GM23248 (cell line): ENCODE data around the gene EMC9. TPM values are rescaled to one million over a fixed set of nuclear protein-coding genes. Genes with fewer than 3 reads are reported as not detected.

Experiments used
- DNase-seq: peaks from one replicate; pipeline ENCODE4 v3.0.0-alpha.2; 2015
- H2AFZ ChIP-seq: fragments of 200-600 bp; sonication (generic); 2 replicates; pipeline ENCODE4 v1.6.1; 2016; ENCODE audit warnings: antibody characterized with exemption
- H3F3A ChIP-seq: fragments of 200-600 bp; sonication (generic); 2 replicates; pipeline ENCODE4 v1.6.1; 2016; ENCODE audit warnings: mild to moderate bottlenecking, antibody characterized with exemption, mixed run types; ENCODE audit not compliant: insufficient read depth
- H3K27ac ChIP-seq: fragments of 200-600 bp; sonication (generic); 2 replicates; pipeline ENCODE4 v1.5.1; 2016; ENCODE audit warnings: mild to moderate bottlenecking
- H3K27me3 ChIP-seq: fragments of 200-600 bp; sonication (generic); replicated peaks from 2 replicates; pipeline ENCODE4 v1.6.1; 2016; ENCODE audit warnings: mild to moderate bottlenecking; ENCODE audit not compliant: insufficient read depth
- H3K36me3 ChIP-seq: fragments of 200-600 bp; sonication (generic); 2 replicates; pipeline ENCODE4 v1.6.1; 2016; ENCODE audit warnings: low read depth, mild to moderate bottlenecking
- H3K4me1 ChIP-seq: fragments of 200-600 bp; sonication (generic); 2 replicates; pipeline ENCODE4 v1.6.1; 2016; ENCODE audit warnings: mild to moderate bottlenecking; ENCODE audit not compliant: insufficient read depth
- H3K4me2 ChIP-seq: fragments of 200-600 bp; sonication (generic); one replicate; pipeline ENCODE4 v1.6.1; 2016; ENCODE audit warnings: mild to moderate bottlenecking; ENCODE audit not compliant: unreplicated experiment
- H3K4me3 ChIP-seq: fragments of 200-600 bp; sonication (generic); 2 replicates; pipeline ENCODE4 v1.5.1; 2016; ENCODE audit warnings: mild to moderate bottlenecking
- H3K79me2 ChIP-seq: fragments of 200-600 bp; sonication (generic); 2 replicates; pipeline ENCODE4 v1.6.1; 2016; ENCODE audit warnings: mild to moderate bottlenecking; ENCODE audit not compliant: insufficient read depth
- H3K9ac ChIP-seq: fragments of 200-600 bp; sonication (generic); 2 replicates; pipeline ENCODE4 v1.6.1; 2016; ENCODE audit warnings: mild to moderate bottlenecking
- H3K9me2 ChIP-seq: fragments of 200-600 bp; sonication (generic); 2 replicates; pipeline ENCODE4 v1.6.1; 2016; ENCODE audit warnings: mixed run types, mild to moderate bottlenecking, moderate library complexity; ENCODE audit not compliant: insufficient read depth
- H3K9me3 ChIP-seq: fragments of 200-600 bp; sonication (generic); one replicate; pipeline ENCODE4 v1.6.1; 2017; ENCODE audit warnings: low read depth
- H4K20me1 ChIP-seq: fragments of 200-600 bp; sonication (generic); 2 replicates; pipeline ENCODE4 v1.6.0; 2016; ENCODE audit not compliant: insufficient read depth
- EZH2 ChIP-seq: fragments of 200-600 bp; sonication (generic); IDR thresholded peaks from 2 replicates; pipeline ENCODE4 v1.6.1; 2018; ENCODE audit warnings: antibody characterized with exemption, mild to moderate bottlenecking; ENCODE audit not compliant: insufficient read depth, poor library complexity, severe bottlenecking
- EZH2phosphoT487 ChIP-seq: fragments of 200-600 bp; sonication (generic); IDR thresholded peaks from 2 replicates; pipeline ENCODE4 v1.6.1; 2018; ENCODE audit warnings: antibody characterized with exemption, moderate library complexity, mild to moderate bottlenecking, low read depth; ENCODE audit not compliant: insufficient read depth
- WGBS, 2 experiments: methylation state at CpG; one replicate each; pipeline ENCODE4 v1.1.6; 2015 to 2017; ENCODE audit warnings: low lambda C conversion rate in 2 of 2, low coverage in 1 of 2; ENCODE audit errors: missing lambda C conversion rate in 2 of 2; 5-methylcytosine and 5-hydroxymethylcytosine counted together
- in situ Hi-C: fragments of 300-500 bp; cut with MboI; formaldehyde crosslinking; loops from 2 replicates; pipeline ENCODE4 v1.15.0; 2020
- polyA plus RNA-seq: library from polyadenylated mRNA; unstranded; fragments of >200 nt; fragmentation: Nextera tagmentation; extraction: Ambion mirVana; gene quantifications from 2 replicates; pipeline ENCODE4 v1.2.1, GENCODE V29; 2016
- total RNA-seq: library from RNA; depleted of rRNA; stranded (reverse); fragments of >200 nt; shearing (Covaris generic); gene quantifications from 2 replicates; pipeline ENCODE4 v1.2.3, GENCODE V29; 2014

The EMC9 gene
- total and polyA plus RNA-seq, 2 experiments from 2014 or later: 22.9 to 27.4 TPM

DNA sequence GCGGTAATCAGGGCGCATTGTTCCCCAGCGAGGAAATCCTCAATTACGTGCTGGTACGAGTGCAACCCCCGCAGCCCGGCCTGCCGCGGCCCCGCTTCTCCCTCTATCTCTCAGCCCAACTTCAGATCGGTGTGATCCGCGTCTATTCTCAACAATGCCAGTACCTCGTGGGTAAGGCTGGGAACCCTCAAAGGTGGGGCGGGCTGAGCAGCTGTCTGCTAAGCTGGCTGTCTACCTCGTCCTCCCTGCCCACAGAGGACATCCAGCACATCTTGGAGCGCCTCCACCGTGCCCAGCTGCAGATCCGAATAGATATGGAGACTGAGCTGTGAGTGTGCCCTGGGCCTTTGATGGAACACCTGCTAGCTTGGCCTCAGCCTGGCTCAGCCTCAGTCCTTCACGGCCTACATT, 31.5 kb upstream of the EMC9 start:
- Histone ChIP-seq H3K4me2 (no peak overlapping the region), H2AFZ (no peak overlapping the region), H3K27ac (no peak overlapping the region), H3K4me3 (no peak overlapping the region), H3K9me2 (no peaks in the 10 kb centered on the region), H3K4me1 (no peaks in the 10 kb centered on the region), H3K36me3 (peaks cover 4% of the 10 kb centered on the region; the same call in 1 of the 2 replicates), H3K9me3 (no peaks in the 10 kb centered on the region), H3F3A (no peaks in the 10 kb centered on the region; the same call in 1 of the 2 replicates), H3K79me2 (no peaks in the 10 kb centered on the region), H3K27me3 (no peaks in the 10 kb centered on the region), H3K9ac (no peak overlapping the region), H4K20me1 (no peaks in the 10 kb centered on the region)
- in situ Hi-C loops: no loop called here
- TF ChIP-seq EZH2 (no peak), EZH2phosphoT487 (no peak)
- WGBS, 2 experiments: 90 to 91% methylated on average over 17 to 20 of the region's 20 CpGs
- no peak for DNase-seq

DNA sequence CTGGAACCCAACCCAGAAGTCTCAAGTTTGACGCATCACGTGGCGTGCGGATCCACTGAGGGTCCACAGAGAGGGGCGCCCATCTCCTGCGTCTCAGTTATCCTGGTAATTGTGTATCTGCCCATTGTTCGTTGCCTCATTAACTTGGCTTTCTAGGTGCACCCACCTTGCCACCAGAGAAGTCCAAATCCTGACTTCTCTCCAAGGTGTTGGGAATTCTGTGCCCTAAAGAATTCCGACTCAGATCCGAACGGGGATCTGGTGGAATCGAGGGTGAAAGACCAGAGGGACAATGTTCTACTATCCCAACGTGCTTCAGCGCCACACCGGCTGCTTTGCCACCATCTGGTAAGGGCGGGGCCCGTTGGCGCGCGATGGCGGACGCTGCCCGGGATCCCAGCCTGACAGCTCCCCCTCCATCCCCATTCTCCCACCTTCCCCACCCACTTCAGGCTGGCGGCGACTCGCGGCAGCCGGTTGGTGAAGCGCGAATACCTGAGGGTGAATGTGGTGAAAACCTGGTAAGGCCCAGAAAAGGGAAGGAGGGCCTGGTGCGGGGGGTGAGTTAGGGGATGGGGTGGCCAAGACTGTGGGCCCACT, 31.0 kb upstream of the EMC9 start:
- H3K4me3 ChIP-seq: no peak overlapping the region

DNA sequence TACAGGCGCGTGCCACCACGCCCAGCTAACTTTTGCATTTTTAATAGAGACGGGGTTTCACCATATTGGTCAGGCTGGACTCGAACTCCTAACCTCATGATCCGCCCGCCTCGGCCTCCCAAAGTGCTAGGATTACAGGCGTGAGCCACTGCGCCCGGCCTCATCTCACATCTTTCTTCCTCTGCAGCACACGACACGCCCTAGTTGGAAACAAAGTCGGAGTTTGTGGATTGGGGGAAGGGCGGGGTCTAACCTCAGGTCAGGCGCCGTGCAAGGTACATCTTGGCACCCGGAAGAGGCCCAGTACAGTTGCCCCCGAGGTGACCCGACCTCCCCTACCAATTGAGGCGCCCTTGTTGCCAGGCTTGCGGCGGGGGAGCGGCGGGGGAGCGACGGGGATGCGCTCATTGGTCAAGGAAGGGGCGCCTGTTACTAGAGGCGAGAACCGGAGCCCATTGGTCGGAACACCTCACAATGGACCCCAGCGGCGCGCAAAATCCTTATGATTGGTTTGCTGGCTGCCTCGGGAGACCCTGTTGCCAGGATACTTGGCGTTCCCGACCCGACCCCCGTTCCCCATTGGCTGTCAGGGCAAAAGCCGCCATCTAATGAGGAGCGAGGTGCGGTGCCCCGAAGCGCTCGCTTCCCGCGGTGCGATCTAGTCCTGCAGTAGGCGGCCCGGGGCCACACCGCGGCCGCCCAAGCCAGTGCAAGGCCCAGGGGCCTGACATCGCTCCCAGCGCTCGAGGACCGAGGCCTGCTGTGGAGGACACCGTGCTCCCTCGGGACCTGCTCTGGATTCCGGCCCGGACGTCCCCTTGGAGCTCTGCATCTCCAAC, 30.2 kb upstream of the EMC9 start, which contains the start of gene REC8:
TSS of gene REC8 (plus strand) at position 659 of the 839 bp plus-strand sequence. CDS start 473 bp downstream, outside the sequence.
- H3K4me2 ChIP-seq: no peak within 1 kb of the TSS
- H2AFZ ChIP-seq: no peak within 1 kb of the TSS
- H3K36me3 ChIP-seq: peaks cover 11% of the 10 kb centered on the region
- no peak within 1 kb of the TSS for H3K9ac ChIP-seq
- H3K4me1 ChIP-seq: no peaks in the 10 kb centered on the region
- H3F3A ChIP-seq: no peaks in the 10 kb centered on the region; the same call in 1 of the 2 replicates
- no peak within 1 kb of the TSS for H3K4me3 ChIP-seq
- DNase-seq: no peak
- H3K9me2 ChIP-seq: no peaks in the 10 kb centered on the region
- H3K9me3 ChIP-seq: no peaks in the 10 kb centered on the region
- TF ChIP-seq EZH2phosphoT487 (no peak), EZH2 (no peak)
- in situ Hi-C loops: no loop called here
- no peak within 1 kb of the TSS for H3K27ac ChIP-seq
- WGBS, 2 experiments: 35 to 41% methylated on average over 55 to 59 of the region's 63 CpGs
- H3K79me2 ChIP-seq: no peaks in the 10 kb centered on the region
- H4K20me1 ChIP-seq: no peaks in the 10 kb centered on the region
- no peaks in the 10 kb centered on the region for H3K27me3 ChIP-seq

More for the DNA sequence above, 31.0 kb upstream of the EMC9 start:
- WGBS, 2 experiments: 58 to 74% methylated on average over 24 to 30 of the region's 30 CpGs
- Histone ChIP-seq H3K9ac (no peak overlapping the region), H3F3A (no peaks in the 10 kb centered on the region; the same call in 1 of the 2 replicates), H3K79me2 (no peaks in the 10 kb centered on the region), H3K4me2 (no peak overlapping the region), H4K20me1 (no peaks in the 10 kb centered on the region), H3K36me3 (peaks cover 9% of the 10 kb centered on the region), H2AFZ (no peak overlapping the region), H3K9me3 (no peaks in the 10 kb centered on the region), H3K4me1 (no peaks in the 10 kb centered on the region), H3K27me3 (no peaks in the 10 kb centered on the region), H3K27ac (no peak overlapping the region), H3K9me2 (no peaks in the 10 kb centered on the region)
- in situ Hi-C loops: no loop called here
- TF ChIP-seq EZH2phosphoT487 (no peak), EZH2 (no peak)
- DNase-seq: no peak

DNA sequence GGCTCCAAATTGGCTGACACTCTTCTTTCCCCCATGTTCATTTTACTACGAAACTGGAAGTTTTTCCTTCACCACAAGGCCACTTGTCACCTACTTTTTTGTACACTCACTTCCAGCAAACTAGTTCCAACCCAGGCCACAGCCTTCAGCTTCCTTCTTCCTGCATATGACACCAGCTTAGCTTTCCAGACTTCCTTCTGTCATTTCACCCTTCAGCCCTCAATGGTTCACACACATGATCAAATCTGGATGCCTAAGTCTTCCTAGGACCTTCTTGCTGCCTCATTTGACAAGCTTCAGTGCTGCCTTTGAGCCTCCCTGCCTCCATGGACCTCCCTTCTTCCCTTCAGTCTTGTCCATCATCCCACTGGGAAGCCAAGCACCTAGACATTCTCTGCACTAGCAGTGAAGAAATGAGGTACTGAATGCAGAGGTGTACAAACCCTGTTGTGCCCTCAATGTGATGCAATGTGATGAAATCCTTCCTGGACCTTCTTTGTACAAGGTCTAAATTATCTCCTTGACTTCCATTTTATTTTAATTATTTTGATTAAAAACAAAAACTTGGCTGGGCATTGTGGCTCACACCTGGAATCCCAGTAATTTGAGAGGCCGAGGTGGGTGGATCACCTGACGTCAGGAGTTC, 26.2 kb upstream of the EMC9 start:
- no peaks in the 10 kb centered on the region for H4K20me1 ChIP-seq
- H3F3A ChIP-seq: no peaks in the 10 kb centered on the region; the same call in 1 of the 2 replicates
- H3K4me2 ChIP-seq: no peak overlapping the region
- in situ Hi-C loops: no loop called here
- WGBS, 2 experiments: 86 to 88% methylated on average over 3 of the region's 3 CpGs
- H3K27ac ChIP-seq: no peak overlapping the region
- H3K9me2 ChIP-seq: no peaks in the 10 kb centered on the region
- no peak overlapping the region for H3K4me3 ChIP-seq
- TF ChIP-seq EZH2 (no peak), EZH2phosphoT487 (no peak)
- H3K9ac ChIP-seq: no peak overlapping the region
- H3K4me1 ChIP-seq: peaks cover under 1% of the 10 kb centered on the region; the same call in 1 of the 2 replicates
- no peak overlapping the region for H2AFZ ChIP-seq
- H3K79me2 ChIP-seq: peaks cover 15% of the 10 kb centered on the region
- no peaks in the 10 kb centered on the region for H3K9me3 ChIP-seq
- H3K27me3 ChIP-seq: no peaks in the 10 kb centered on the region
- peaks cover 38% of the 10 kb centered on the region for H3K36me3 ChIP-seq
- no peak for DNase-seq
